H9 (cell line): ENCODE measurements around the gene KCNQ2. TPM values are rescaled to one million over a fixed set of nuclear protein-coding genes. Genes with fewer than 3 reads are reported as not detected.

Experiments used
- DNase-seq: peaks from one replicate; pipeline ENCODE4 v3.0.0-alpha.2; 2017
- H2AFZ ChIP-seq: one replicate; pipeline ENCODE4 v1.6.1; 2013; ENCODE audit warnings: mild to moderate bottlenecking, low read length, control low read depth, moderate library complexity
- H2AK5ac ChIP-seq: 2 replicates; pipeline ENCODE4 v1.6.1; 2013; ENCODE audit warnings: low read length, control low read depth, mixed read lengths; ENCODE audit not compliant: insufficient read length
- H2BK120ac ChIP-seq: one replicate; pipeline ENCODE4 v1.6.1; 2013; ENCODE audit warnings: low read depth, mild to moderate bottlenecking, low read length, control low read depth, inconsistent platforms; ENCODE audit not compliant: poor library complexity, severe bottlenecking
- H2BK12ac ChIP-seq: 2 replicates; pipeline ENCODE4 v1.6.1; 2013; ENCODE audit warnings: low read length, control low read depth, mixed read lengths, low read depth; ENCODE audit not compliant: insufficient read length
- H2BK15ac ChIP-seq: 2 replicates; pipeline ENCODE4 v1.6.1; 2013; ENCODE audit warnings: low read depth, low read length, control low read depth
- H2BK20ac ChIP-seq: one replicate; pipeline ENCODE4 v1.6.1; 2013; ENCODE audit warnings: low read depth, mild to moderate bottlenecking, low read length, control low read depth, inconsistent platforms; ENCODE audit not compliant: poor library complexity, severe bottlenecking
- H2BK5ac ChIP-seq: 2 replicates; pipeline ENCODE4 v1.6.1; 2013; ENCODE audit warnings: low read length, control low read depth, mixed read lengths; ENCODE audit not compliant: insufficient read length
- H3K14ac ChIP-seq: 2 replicates; pipeline ENCODE4 v1.6.1; 2013; ENCODE audit warnings: low read length, control low read depth; ENCODE audit not compliant: insufficient read depth
- H3K18ac ChIP-seq: 2 replicates; pipeline ENCODE4 v1.6.1; 2013; ENCODE audit warnings: low read depth, mild to moderate bottlenecking, mixed read lengths, low read length, control low read depth; ENCODE audit not compliant: insufficient read length
- H3K23ac ChIP-seq: 2 replicates; pipeline ENCODE4 v1.6.1; 2013; ENCODE audit warnings: low read length, control low read depth, mixed read lengths, low read depth; ENCODE audit not compliant: insufficient read length
- H3K23me2 ChIP-seq: 2 replicates; pipeline ENCODE4 v1.6.1; 2013; ENCODE audit warnings: low read depth, mild to moderate bottlenecking, mixed read lengths, low read length, control low read depth; ENCODE audit not compliant: insufficient read length, poor library complexity, severe bottlenecking
- H3K27ac ChIP-seq: 2 replicates; pipeline ENCODE4 v1.5.1; 2013; ENCODE audit warnings: low read length, control low read depth, mixed read lengths, low read depth; ENCODE audit not compliant: insufficient read length
- H3K27me3 ChIP-seq: 2 replicates; pipeline ENCODE4 v1.6.1; 2013; ENCODE audit warnings: low read length, control low read depth, inconsistent platforms; ENCODE audit not compliant: insufficient read depth
- H3K4ac ChIP-seq: 2 replicates; pipeline ENCODE4 v1.6.1; 2013; ENCODE audit warnings: low read depth, mild to moderate bottlenecking, control low read depth, inconsistent platforms, low read length, moderate library complexity
- H3K4me1 ChIP-seq: 2 replicates; pipeline ENCODE4 v1.6.1; 2013; ENCODE audit warnings: low read length, control low read depth, inconsistent platforms; ENCODE audit not compliant: insufficient read depth
- H3K4me2 ChIP-seq: 2 replicates; pipeline ENCODE4 v1.6.1; 2013; ENCODE audit warnings: low read length, control low read depth, mixed read lengths; ENCODE audit not compliant: insufficient read length, insufficient read depth
- H3K56ac ChIP-seq: 2 replicates; pipeline ENCODE4 v1.6.1; 2013; ENCODE audit warnings: low read depth, mild to moderate bottlenecking, mixed read lengths, low read length, control low read depth; ENCODE audit not compliant: insufficient read length
- H3K79me1 ChIP-seq: 2 replicates; pipeline ENCODE4 v1.6.1; 2013; ENCODE audit warnings: low read depth, mild to moderate bottlenecking, moderate library complexity, low read length, control low read depth, inconsistent platforms; ENCODE audit not compliant: insufficient read depth, poor library complexity, severe bottlenecking
- H3K79me2 ChIP-seq: 2 replicates; pipeline ENCODE4 v1.6.1; 2013; ENCODE audit warnings: low read length, control low read depth, inconsistent platforms; ENCODE audit not compliant: insufficient read depth
- H3K9ac ChIP-seq: 2 replicates; pipeline ENCODE4 v1.6.1; 2013; ENCODE audit warnings: low read length, control low read depth, mixed read lengths; ENCODE audit not compliant: insufficient read length; ENCODE audit errors: extremely low read depth
- H3K9me3 ChIP-seq: one replicate; pipeline ENCODE4 v1.6.1; 2013; ENCODE audit warnings: low read depth, low read length, inconsistent platforms; ENCODE audit not compliant: control insufficient read depth
- H3T11ph ChIP-seq: one replicate; pipeline ENCODE4 v1.6.1; 2013; ENCODE audit warnings: mild to moderate bottlenecking, low read length, control low read depth, inconsistent platforms
- H4K20me1 ChIP-seq: one replicate; pipeline ENCODE4 v1.6.1; 2013; ENCODE audit not compliant: control insufficient read depth, insufficient read length, insufficient read depth
- H4K5ac ChIP-seq: 2 replicates; pipeline ENCODE4 v1.6.1; 2013; ENCODE audit warnings: low read depth, mild to moderate bottlenecking, mixed read lengths, low read length, control low read depth; ENCODE audit not compliant: insufficient read length
- H4K8ac ChIP-seq: replicated peaks from 2 replicates; pipeline ENCODE4 v1.6.1; 2013; ENCODE audit warnings: low read length, control low read depth, mixed read lengths, low read depth; ENCODE audit not compliant: insufficient read length
- H4K91ac ChIP-seq: 2 replicates; pipeline ENCODE4 v1.6.1; 2013; ENCODE audit warnings: low read depth, mild to moderate bottlenecking, moderate library complexity, mixed read lengths, low read length, control low read depth; ENCODE audit not compliant: insufficient read length
- H3K27ac Mint-ChIP-seq, 3 experiments: 2 replicates in 2 of 3; 3 replicates in 1 of 3; pipeline ENCODE4 v1.8.0; 2020 to 2021; ENCODE audit warnings: mixed read lengths in 3 of 3, mild to moderate bottlenecking in 1 of 3, moderate library complexity in 1 of 3
- H3K27me3 Mint-ChIP-seq: 2 replicates; pipeline ENCODE4 v1.8.0; 2021; ENCODE audit warnings: low read depth, mild to moderate bottlenecking, moderate library complexity, mixed read lengths
- H3K36me3 Mint-ChIP-seq, 3 experiments: 2 replicates in 2 of 3; 3 replicates in 1 of 3; pipeline ENCODE4 v1.8.0; 2020 to 2021; ENCODE audit warnings: low read depth in 3 of 3, mixed read lengths in 3 of 3; ENCODE audit not compliant: insufficient read depth in 1 of 3
- H3K4me1 Mint-ChIP-seq, 2 experiments: 2 replicates each; pipeline ENCODE4 v1.8.0; 2020; ENCODE audit warnings: mixed read lengths in 2 of 2
- H3K4me3 Mint-ChIP-seq, 2 experiments: 2 replicates in 1 of 2; 3 replicates in 1 of 2; pipeline ENCODE4 v1.8.0; 2020 to 2021; ENCODE audit warnings: mild to moderate bottlenecking in 2 of 2, mixed read lengths in 2 of 2, moderate library complexity in 1 of 2
- H3K9me3 Mint-ChIP-seq, 2 experiments: 2 replicates in 1 of 2; 3 replicates in 1 of 2; pipeline ENCODE4 v1.8.0; 2020; ENCODE audit warnings: mild to moderate bottlenecking in 2 of 2, mixed read lengths in 2 of 2, moderate library complexity in 1 of 2
- CTCF ChIP-seq: fragments of 200-600 bp; sonication (generic); conservative IDR thresholded peaks from 3 replicates; pipeline ENCODE4 v1.8.0; 2021; ENCODE audit warnings: antibody characterized with exemption, mild to moderate bottlenecking
- WGBS: extraction: QIAGEN DNeasy Blood & Tissue Kit; methylation state at CpG from one replicate; pipeline ENCODE4 v1.1.7; 2013; ENCODE audit warnings: missing lambda C conversion rate, low lambda C conversion rate, mixed read lengths; ENCODE audit not compliant: insufficient read length; ENCODE audit errors: extremely low coverage; 5-methylcytosine and 5-hydroxymethylcytosine counted together
- total RNA-seq: library from RNA; stranded (reverse); gene quantifications from 2 replicates; pipeline ENCODE4 v1.2.1, GENCODE V29; 2021

KCNQ2 gene
- total RNA-seq, 1 experiment from 2014 or later, result 69.2 TPM

- H3K23me2 ChIP-seq, result peaks cover 6% of the 10 kb centered on the region
- H3T11ph ChIP-seq, result no peak within 1 kb of the TSS
- H2BK120ac ChIP-seq, result no peak within 1 kb of the TSS
- H3K14ac ChIP-seq, result no peak within 1 kb of the TSS; the same call in 1 of the 2 replicates
- no peak within 1 kb of the TSS for H2BK15ac ChIP-seq
- H4K20me1 ChIP-seq, result no peaks in the 10 kb centered on the region
- H3K9me3 ChIP-seq, result no peaks in the 10 kb centered on the region
- no peaks in the 10 kb centered on the region for H3K36me3 Mint-ChIP-seq
- H3K9ac ChIP-seq, result no peak within 1 kb of the TSS
- no CpG with 5 or more reads among the region's 79 CpGs for WGBS
- peak within 1 kb of the TSS; percentile 30 to 71 for H3K4me3 Mint-ChIP-seq
- no peak for TF ChIP-seq CTCF
- no peaks in the 10 kb centered on the region for H3K79me1 ChIP-seq
- H3K4ac ChIP-seq, result no peak within 1 kb of the TSS
- H2BK20ac ChIP-seq, result no peak within 1 kb of the TSS
- H3K27me3 ChIP-seq, result no peaks in the 10 kb centered on the region; the same call in 1 of the 2 replicates
- no peak within 1 kb of the TSS for H3K56ac ChIP-seq
- no peak within 1 kb of the TSS for H2BK12ac ChIP-seq
- H3K18ac ChIP-seq, result no peak within 1 kb of the TSS
- no peak within 1 kb of the TSS for H3K27ac ChIP-seq
- H4K5ac ChIP-seq, result no peak within 1 kb of the TSS
- no peak within 1 kb of the TSS for H2AK5ac ChIP-seq
- H3K4me1 Mint-ChIP-seq, result peaks cover 10 to 26% of the 10 kb centered on the region in 2 experiments
- no peak within 1 kb of the TSS for H4K8ac ChIP-seq
- H3K4me2 ChIP-seq, result peak within 1 kb of the TSS; percentile 37
- no peaks in the 10 kb centered on the region; a peak in 1 of 5 replicates for H3K9me3 Mint-ChIP-seq
- H3K23ac ChIP-seq, result no peak within 1 kb of the TSS
- H3K27ac Mint-ChIP-seq, result no peak within 1 kb of the TSS
- H3K79me2 ChIP-seq, result no peaks in the 10 kb centered on the region
- H2BK5ac ChIP-seq, result no peak within 1 kb of the TSS
- peaks cover 39% of the 10 kb centered on the region for H3K27me3 Mint-ChIP-seq
- no peak within 1 kb of the TSS for H2AFZ ChIP-seq
- no peak for DNase-seq
- H4K91ac ChIP-seq, result no peak within 1 kb of the TSS
- no peaks in the 10 kb centered on the region; the same call in 1 of the 2 replicates for H3K4me1 ChIP-seq
Measured at GRCh38 chr20:63360850-63361518, 111.5 kb downstream of the KCNQ2 start, which contains the start of gene CHRNA4. Gene CHRNA4 (minus strand): TSS chr20:63361349. CDS start chr20:63361165, 184 bp downstream.
